OCI-LY1 (cell line): Measurements from ENCODE around the gene AKT2.

Source experiments
- H2AFZ ChIP-seq: fragments of 200-600 bp; sonication (generic), shearing (Covaris generic); 2 replicates; pipeline ENCODE4 v1.6.0; 2014; ENCODE audit warnings: antibody characterized with exemption, mild to moderate bottlenecking, low read length
- H3F3A ChIP-seq: fragments of 200-600 bp; sonication (generic), shearing (Covaris generic); 2 replicates; pipeline ENCODE4 v1.6.0; 2014; ENCODE audit warnings: mild to moderate bottlenecking, antibody characterized with exemption, low read length, moderate library complexity; ENCODE audit not compliant: insufficient read depth
- H3K27ac ChIP-seq: fragments of 200-600 bp; sonication (generic); 2 replicates; pipeline ENCODE4 v1.5.1; 2014; ENCODE audit warnings: low read length, mixed run types, mild to moderate bottlenecking, low read depth; ENCODE audit not compliant: poor library complexity, severe bottlenecking
- H3K27me3 ChIP-seq: fragments of 200-600 bp; sonication (generic); 2 replicates; pipeline ENCODE4 v1.6.0; 2014; ENCODE audit warnings: antibody characterized with exemption, mild to moderate bottlenecking, low read length, moderate library complexity; ENCODE audit not compliant: insufficient read depth
- H3K36me3 ChIP-seq: fragments of 200-600 bp; sonication (generic); 2 replicates; pipeline ENCODE4 v1.6.1; 2014; ENCODE audit warnings: mild to moderate bottlenecking, antibody characterized with exemption, low read length, moderate library complexity, mixed read lengths; ENCODE audit not compliant: insufficient read depth
- H3K4me1 ChIP-seq: fragments of 200-600 bp; sonication (generic); 2 replicates; pipeline ENCODE4 v1.5.1; 2014; ENCODE audit warnings: mild to moderate bottlenecking, low read length, moderate library complexity; ENCODE audit not compliant: insufficient read depth, severe bottlenecking
- H3K4me2 ChIP-seq: fragments of 200-600 bp; sonication (generic), shearing (Covaris generic); 2 replicates; pipeline ENCODE4 v1.6.1; 2014; ENCODE audit warnings: low read length
- H3K4me3 ChIP-seq: fragments of 200-600 bp; sonication (generic); 2 replicates; pipeline ENCODE4 v1.5.1; 2014; ENCODE audit warnings: low read length, low read depth, mild to moderate bottlenecking, mixed read lengths; ENCODE audit not compliant: poor library complexity, severe bottlenecking
- H3K79me2 ChIP-seq: fragments of 200-600 bp; shearing (Covaris generic); 2 replicates; pipeline ENCODE4 v1.6.1; 2016; ENCODE audit warnings: mixed run types, low read length, mixed read lengths; ENCODE audit not compliant: insufficient read depth
- H3K9ac ChIP-seq: fragments of 200-600 bp; sonication (generic), shearing (Covaris generic); 2 replicates; pipeline ENCODE4 v1.6.1; 2014; ENCODE audit warnings: mild to moderate bottlenecking, low read length, mixed read lengths
- H3K9me2 ChIP-seq: fragments of 200-600 bp; sonication (generic), shearing (Covaris generic); 2 replicates; pipeline ENCODE4 v1.6.1; 2014; ENCODE audit warnings: low read depth, mild to moderate bottlenecking, low read length, mixed read lengths
- H3K9me3 ChIP-seq: fragments of 200-600 bp; shearing (Covaris generic); 2 replicates; pipeline ENCODE4 v1.6.1; 2014; ENCODE audit warnings: low read length, mixed read lengths
- H4K20me1 ChIP-seq: fragments of 200-600 bp; sonication (generic), shearing (Covaris generic); 2 replicates; pipeline ENCODE4 v1.6.0; 2016; ENCODE audit warnings: mild to moderate bottlenecking, low read length; ENCODE audit not compliant: insufficient read depth
- EZH2 ChIP-seq: fragments of 200-600 bp; sonication (generic), shearing (Covaris generic); IDR thresholded peaks from 2 replicates; pipeline ENCODE4 v1.8.0; 2017; ENCODE audit warnings: borderline replicate concordance, mixed run types, mild to moderate bottlenecking, antibody characterized with exemption, low read length, moderate library complexity, mixed read lengths
- TF ChIP-seq, protein P1 (sequence below): fragments of 200-600 bp; sonication (generic), shearing (Covaris generic); IDR thresholded peaks from 2 replicates; pipeline ENCODE4 v1.5.1; 2017; ENCODE audit warnings: mild to moderate bottlenecking, antibody characterized with exemption, low read length, moderate library complexity, mixed read lengths

Gene AKT2

DNA sequence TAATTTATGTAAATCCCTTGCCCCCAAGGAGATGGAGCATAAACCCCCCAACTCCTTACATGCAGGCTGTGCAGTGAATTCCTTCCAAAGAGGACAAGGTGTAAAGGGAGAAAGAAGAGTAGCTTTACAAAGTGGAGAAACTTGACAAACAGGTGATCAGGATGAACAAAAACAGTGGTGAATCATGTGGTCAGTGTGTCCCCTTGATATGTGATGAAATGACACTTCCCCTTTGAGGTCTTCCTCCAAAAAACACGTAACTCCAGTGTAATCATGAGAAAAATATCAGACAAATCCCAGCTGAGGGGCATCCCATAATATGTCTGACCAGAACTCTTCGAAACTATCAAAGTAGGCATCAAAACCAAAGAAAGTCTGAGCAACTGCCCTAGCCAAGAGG lies 29.5 kb upstream of the AKT2 start:
- TF ChIP-seq, protein P1, sequence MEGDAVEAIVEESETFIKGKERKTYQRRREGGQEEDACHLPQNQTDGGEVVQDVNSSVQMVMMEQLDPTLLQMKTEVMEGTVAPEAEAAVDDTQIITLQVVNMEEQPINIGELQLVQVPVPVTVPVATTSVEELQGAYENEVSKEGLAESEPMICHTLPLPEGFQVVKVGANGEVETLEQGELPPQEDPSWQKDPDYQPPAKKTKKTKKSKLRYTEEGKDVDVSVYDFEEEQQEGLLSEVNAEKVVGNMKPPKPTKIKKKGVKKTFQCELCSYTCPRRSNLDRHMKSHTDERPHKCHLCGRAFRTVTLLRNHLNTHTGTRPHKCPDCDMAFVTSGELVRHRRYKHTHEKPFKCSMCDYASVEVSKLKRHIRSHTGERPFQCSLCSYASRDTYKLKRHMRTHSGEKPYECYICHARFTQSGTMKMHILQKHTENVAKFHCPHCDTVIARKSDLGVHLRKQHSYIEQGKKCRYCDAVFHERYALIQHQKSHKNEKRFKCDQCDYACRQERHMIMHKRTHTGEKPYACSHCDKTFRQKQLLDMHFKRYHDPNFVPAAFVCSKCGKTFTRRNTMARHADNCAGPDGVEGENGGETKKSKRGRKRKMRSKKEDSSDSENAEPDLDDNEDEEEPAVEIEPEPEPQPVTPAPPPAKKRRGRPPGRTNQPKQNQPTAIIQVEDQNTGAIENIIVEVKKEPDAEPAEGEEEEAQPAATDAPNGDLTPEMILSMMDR = no peak
- no peak for TF ChIP-seq EZH2
- no peaks in the 10 kb centered on the region for H3K4me1 ChIP-seq
- H4K20me1 ChIP-seq = no peaks in the 10 kb centered on the region
- no peaks in the 10 kb centered on the region for H3F3A ChIP-seq
- H3K4me2 ChIP-seq = no peak overlapping the region
- H3K9ac ChIP-seq = no peak overlapping the region
- H3K36me3 ChIP-seq = peaks cover 16% of the 10 kb centered on the region; the same call in 1 of the 2 replicates
- no peak overlapping the region for H3K4me3 ChIP-seq
- H3K9me2 ChIP-seq = no peaks in the 10 kb centered on the region
- no peaks in the 10 kb centered on the region for H3K27me3 ChIP-seq
- H3K79me2 ChIP-seq = no peaks in the 10 kb centered on the region
- no peak overlapping the region for H2AFZ ChIP-seq
- H3K27ac ChIP-seq = no peak overlapping the region
- no peaks in the 10 kb centered on the region for H3K9me3 ChIP-seq

- Histone ChIP-seq H3K9me3 (no peaks in the 10 kb centered on the region), H3K9me2 (no peaks in the 10 kb centered on the region), H3K9ac (no peak overlapping the region), H3K4me2 (no peak overlapping the region), H3K79me2 (no peaks in the 10 kb centered on the region), H3K4me3 (no peak overlapping the region), H3K27ac (no peak overlapping the region), H4K20me1 (no peaks in the 10 kb centered on the region), H3F3A (no peaks in the 10 kb centered on the region), H3K4me1 (no peaks in the 10 kb centered on the region), H2AFZ (no peak overlapping the region), H3K27me3 (no peaks in the 10 kb centered on the region), H3K36me3 (peaks cover 10% of the 10 kb centered on the region; the same call in 1 of the 2 replicates)
- TF ChIP-seq, protein P1 = no peak
- TF ChIP-seq EZH2 = no peak
These were observed 28.3 kb upstream of the AKT2 start for GRCh38 chr19:40313229-40313983.

GRCh38 chr19:40312533-40312932 lies 27.4 kb upstream of the AKT2 start:
- H3F3A ChIP-seq = no peaks in the 10 kb centered on the region
- H3K36me3 ChIP-seq = peaks cover 8% of the 10 kb centered on the region; the same call in 1 of the 2 replicates
- H3K9me2 ChIP-seq = no peaks in the 10 kb centered on the region
- no peaks in the 10 kb centered on the region for H3K27me3 ChIP-seq
- H4K20me1 ChIP-seq = no peaks in the 10 kb centered on the region
- H2AFZ ChIP-seq = no peak overlapping the region
- TF ChIP-seq, protein P1 = peak; percentile 57
- TF ChIP-seq EZH2 = no peak
- H3K9ac ChIP-seq = no peak overlapping the region
- no peaks in the 10 kb centered on the region for H3K4me1 ChIP-seq
- H3K4me3 ChIP-seq = no peak overlapping the region
- no peak overlapping the region for H3K27ac ChIP-seq
- no peak overlapping the region for H3K4me2 ChIP-seq
- no peaks in the 10 kb centered on the region for H3K79me2 ChIP-seq
- no peaks in the 10 kb centered on the region for H3K9me3 ChIP-seq
